ENCODE results near the gene TMEM171. TPM values are rescaled to one million over a fixed set of nuclear protein-coding genes. Genes with fewer than 3 reads are reported as not detected.

The TMEM171 gene
- total and polyA plus RNA-seq, 2 of the 8 experiments (the other 6 are each of a cell fraction or from before 2014, with no cell fraction given): 1.0 to 2.2 TPM

DNA sequence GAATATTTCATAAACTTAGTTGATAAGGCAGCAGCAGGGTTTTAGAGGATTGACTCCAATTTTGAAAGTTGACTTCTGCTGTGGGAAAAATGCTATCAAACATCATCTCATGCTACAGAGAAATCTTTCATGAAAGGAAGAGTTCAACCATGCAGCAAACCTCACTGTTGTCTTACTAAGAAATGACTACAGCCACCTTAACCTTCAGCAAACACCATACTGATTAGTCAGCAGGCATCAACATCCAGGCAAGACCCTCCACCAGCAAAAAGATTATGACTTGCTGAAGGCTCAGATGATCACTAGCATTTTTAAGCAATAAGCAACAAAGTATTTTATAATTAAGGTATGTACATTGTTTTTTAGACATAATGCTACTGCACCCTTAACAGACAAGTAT is 60.2 kb downstream of the TMEM171 start:
- H2BK15ac ChIP-seq (ENCODE audit: low read length): no peak overlapping the region
- no peak overlapping the region for H3K18ac ChIP-seq (ENCODE audit: extremely low read depth, low read length)
- no peak overlapping the region for H4K91ac ChIP-seq (replicated peaks; ENCODE audit: insufficient read length, low read length)
- peaks cover 0 to 3% (median 0%) of the 10 kb centered on the region in 4 experiments; a peak in 1 of 7 replicates for H3K4me1 ChIP-seq (replicated peaks in 1 of 4; ENCODE audit: control insufficient read depth in 3 of 4, insufficient read depth in 4 of 4, low read length in 3 of 4)
- no peak overlapping the region for H2BK120ac ChIP-seq (replicated peaks; ENCODE audit: low read depth, low read length)
- no peaks in the 10 kb centered on the region for H3K27me3 ChIP-seq (replicated peaks in 1 of 4; ENCODE audit: control insufficient read depth in 3 of 4, extremely low read depth in 1 of 4, insufficient read depth in 3 of 4, low read length in 3 of 4)
- no peak overlapping the region for H3K4me3 ChIP-seq (ENCODE audit: extremely low read depth in 1 of 4, insufficient read depth in 2 of 4, low read depth in 3 of 4, low read length in 4 of 4)
- no peak overlapping the region for H2AFZ ChIP-seq (ENCODE audit: low read length)
- POLR2A ChIA-PET (ENCODE audit: partially characterized antibody): no interaction called here
- TF ChIP-seq CHD2 (IDR thresholded peaks at IDR 0.05; ENCODE audit: low read length) (no peak), TCF12 (IDR thresholded peaks at IDR 0.05; ENCODE audit: low read depth, low read length) (no peak), CEBPB (IDR thresholded peaks at IDR 0.05; ENCODE audit: low read depth, low read length) (no peak), RXRA (IDR thresholded peaks at IDR 0.05; ENCODE audit: insufficient read depth, low read depth, low read length) (no peak), POU5F1 (IDR thresholded peaks at IDR 0.05; ENCODE audit: low read depth, low read length) (no peak), RFX5 (IDR thresholded peaks at IDR 0.05; ENCODE audit: borderline replicate concordance, low read depth, low read length) (no peak), HDAC2 (IDR thresholded peaks at IDR 0.05; ENCODE audit: borderline replicate concordance in 1 of 2, low read depth in 2 of 2, low read length in 2 of 2) (no peak), EGR1 (IDR thresholded peaks at IDR 0.05; ENCODE audit: borderline replicate concordance, low read depth, low read length) (no peak), CHD1 (IDR thresholded peaks at IDR 0.05; ENCODE audit: low read depth, low read length) (no peak), CBX5 (IDR thresholded peaks at IDR 0.05; ENCODE audit: low read depth, low read length) (no peak), FOSL1 (IDR thresholded peaks at IDR 0.05; ENCODE audit: insufficient read depth, low read depth, low read length) (no peak), TAF1 (IDR thresholded peaks at IDR 0.05; ENCODE audit: low read depth, low read length) (no peak)
- CTCF ChIA-PET (ENCODE audit: partially characterized antibody): interaction anchor here (2.9 kb wide), 1 partner anchor 10 kb away, joined by 14 read pairs; no protein-coding TSS in a partner anchor
- H3K23ac ChIP-seq (ENCODE audit: insufficient read length): no peak overlapping the region
- no peak overlapping the region for H2BK12ac ChIP-seq (ENCODE audit: low read depth, low read length)
- H3K79me1 ChIP-seq (ENCODE audit: low read depth, low read length): no peaks in the 10 kb centered on the region
- peaks cover 2 to 5% of the 10 kb centered on the region in 2 experiments; a peak in 2 of 4 replicates for H3K9me3 ChIP-seq (ENCODE audit: insufficient read depth in 2 of 2, low read depth in 1 of 2, low read length in 1 of 2)
- FAIRE-seq (no peak), DNase-seq (ENCODE audit: low read depth in 1 of 2, low spot score in 2 of 2) (no peak)
- H3K4ac ChIP-seq (replicated peaks; ENCODE audit: insufficient read length, low read depth, low read length): no peak overlapping the region
- no peak overlapping the region for H4K5ac ChIP-seq (ENCODE audit: insufficient read length, low read depth, low read length)
- H3K36me3 ChIP-seq (ENCODE audit: control insufficient read depth in 2 of 4, insufficient read depth in 4 of 4, low read length in 3 of 4): no peaks in the 10 kb centered on the region
- H3K23me2 ChIP-seq (ENCODE audit: low read depth, low read length): no peaks in the 10 kb centered on the region
- no peak overlapping the region for H3K4me2 ChIP-seq (ENCODE audit: insufficient read depth in 1 of 2, low read depth in 2 of 2, low read length in 2 of 2)
- H4K20me1 ChIP-seq (replicated peaks in 1 of 2; ENCODE audit: control insufficient read depth in 1 of 2, insufficient read depth in 2 of 2, low read length in 2 of 2): no peaks in the 10 kb centered on the region
- H4K8ac ChIP-seq (ENCODE audit: extremely low read depth, insufficient read depth, low read length): no peak overlapping the region
- H3K79me2 ChIP-seq (ENCODE audit: control insufficient read depth in 1 of 2, insufficient read depth in 2 of 2, low read length in 2 of 2): no peaks in the 10 kb centered on the region
- no peak overlapping the region for H3K56ac ChIP-seq (replicated peaks; ENCODE audit: insufficient read length, low read depth, low read length)
- H2BK20ac ChIP-seq (ENCODE audit: low read length): no peak overlapping the region
- H3K14ac ChIP-seq (ENCODE audit: insufficient read length): no peak overlapping the region
- H2BK5ac ChIP-seq (ENCODE audit: low read depth, low read length): no peak overlapping the region
- H3K9ac ChIP-seq (replicated peaks in 1 of 4; ENCODE audit: extremely low read depth in 1 of 4, low read depth in 3 of 4, low read length in 3 of 4): no peak overlapping the region
- no peak overlapping the region for H2AK5ac ChIP-seq (ENCODE audit: low read depth, low read length)
- H3K27ac ChIP-seq (ENCODE audit: low read depth, low read length): no peak overlapping the region
